Measurements from ENCODE around the gene E4F1. TPM values are rescaled to one million over a fixed set of nuclear protein-coding genes. Genes with fewer than 3 reads are reported as not detected.

Gene E4F1
- total and polyA plus RNA-seq, 2 donors (not counting 3 experiments of a cell fraction or from before 2014, with no cell fraction given): 28.6 to 32.7 TPM

- Histone ChIP-seq H3K36me3 (ENCODE audit: control insufficient read depth in 2 of 2, extremely low read depth in 1 of 2, insufficient read depth in 2 of 2, low read length in 2 of 2) (no peaks in the 10 kb centered on the region), H3K27ac (ENCODE audit: insufficient read depth, low read depth, low read length) (no peak overlapping the region), H3K27me3 (ENCODE audit: control insufficient read depth in 2 of 2, insufficient read depth in 2 of 2, low read length in 2 of 2) (no peaks in the 10 kb centered on the region), H3K4me1 (ENCODE audit: control insufficient read depth, extremely low read depth, insufficient read depth, low read length) (no peaks in the 10 kb centered on the region), H4K20me1 (replicated peaks; ENCODE audit: control insufficient read depth, extremely low read depth, insufficient read depth, low read length) (no peaks in the 10 kb centered on the region), H3K9me3 (replicated peaks; ENCODE audit: control insufficient read depth, insufficient read depth, low read length) (no peaks in the 10 kb centered on the region), H2AFZ (ENCODE audit: low read depth, low read length) (no peak overlapping the region), H3K79me2 (ENCODE audit: control insufficient read depth, insufficient read depth, low read length) (no peaks in the 10 kb centered on the region), H3K9me1 (replicated peaks; ENCODE audit: control insufficient read depth, extremely low read depth, insufficient read depth, low read length) (no peaks in the 10 kb centered on the region), H3K9ac (replicated peaks; ENCODE audit: extremely low read depth, insufficient read depth, low read length) (no peak overlapping the region), H3K4me2 (ENCODE audit: insufficient read depth, low read length) (no peak overlapping the region), H3K4me3 (replicated peaks in 1 of 3; ENCODE audit: insufficient read depth in 1 of 3, low read depth in 1 of 3, low read length in 3 of 3) (no peak overlapping the region)
- ChIA-PET POLR2A (interaction anchor here (1.9 kb wide), 1 partner anchor 29 kb away, joined by 5 read pairs; the partner anchor contains the start of gene TRAF7), CTCF (no interaction called here)
- intact Hi-C loops (cut with micrococcal nuclease) (no loop called here), dilution Hi-C loops (cut with MboI; ENCODE audit: extremely low pct_ligation_motif_present, low sequenced_read_pairs) (no loop called here)
- FAIRE-seq (no peak), DNase-seq (ENCODE audit: low read depth, low spot score) (no peak)
- BruUV-seq (replicated peaks): no TSS peak
- TF ChIP-seq EZH2 (IDR thresholded peaks at IDR 0.05; ENCODE audit: borderline replicate concordance, low read depth, low read length, severe bottlenecking) (no peak), POLR2A (IDR thresholded peaks at IDR 0.05; ENCODE audit: low read depth, low read length) (no peak), MAX (IDR thresholded peaks at IDR 0.05; ENCODE audit: insufficient read depth, insufficient read length) (no peak), JUN (IDR thresholded peaks at IDR 0.05; ENCODE audit: borderline replicate concordance, insufficient read depth, insufficient read length, low read depth) (no peak), POLR2AphosphoS5 (IDR thresholded peaks at IDR 0.05; ENCODE audit: insufficient read depth, low read depth, low read length) (no peak), GATA2 (IDR thresholded peaks at IDR 0.05; ENCODE audit: insufficient read depth, insufficient read length, low read depth, low read length) (no peak), MYC (IDR thresholded peaks at IDR 0.05; ENCODE audit: low read depth, low read length) (no peak), CTCF (IDR thresholded peaks at IDR 0.05; ENCODE audit: extremely low read depth in 1 of 2, insufficient read depth in 1 of 2, low read depth in 1 of 2, low read length in 2 of 2) (no peak), FOS (IDR thresholded peaks at IDR 0.05; ENCODE audit: borderline replicate concordance, insufficient read depth, low read length) (no peak)
Observed at GRCh38 chr16:2183671-2184070, 39.7 kb upstream of the E4F1 start.

Data from endothelial cell of umbilical vein (primary cell).